ENCODE data around the gene GALK2. TPM values are rescaled to one million over a fixed set of nuclear protein-coding genes. Genes with fewer than 3 reads are reported as not detected.

GALK2 gene
- total and polyA plus RNA-seq, 2 of the 8 experiments (the other 6 are each of a cell fraction or from before 2014, with no cell fraction given) = 8.7 to 16.1 TPM

GRCh38 chr15:49189631-49190030 is 19.6 kb downstream of the GALK2 start (continued):
- TF ChIP-seq, protein P1, sequence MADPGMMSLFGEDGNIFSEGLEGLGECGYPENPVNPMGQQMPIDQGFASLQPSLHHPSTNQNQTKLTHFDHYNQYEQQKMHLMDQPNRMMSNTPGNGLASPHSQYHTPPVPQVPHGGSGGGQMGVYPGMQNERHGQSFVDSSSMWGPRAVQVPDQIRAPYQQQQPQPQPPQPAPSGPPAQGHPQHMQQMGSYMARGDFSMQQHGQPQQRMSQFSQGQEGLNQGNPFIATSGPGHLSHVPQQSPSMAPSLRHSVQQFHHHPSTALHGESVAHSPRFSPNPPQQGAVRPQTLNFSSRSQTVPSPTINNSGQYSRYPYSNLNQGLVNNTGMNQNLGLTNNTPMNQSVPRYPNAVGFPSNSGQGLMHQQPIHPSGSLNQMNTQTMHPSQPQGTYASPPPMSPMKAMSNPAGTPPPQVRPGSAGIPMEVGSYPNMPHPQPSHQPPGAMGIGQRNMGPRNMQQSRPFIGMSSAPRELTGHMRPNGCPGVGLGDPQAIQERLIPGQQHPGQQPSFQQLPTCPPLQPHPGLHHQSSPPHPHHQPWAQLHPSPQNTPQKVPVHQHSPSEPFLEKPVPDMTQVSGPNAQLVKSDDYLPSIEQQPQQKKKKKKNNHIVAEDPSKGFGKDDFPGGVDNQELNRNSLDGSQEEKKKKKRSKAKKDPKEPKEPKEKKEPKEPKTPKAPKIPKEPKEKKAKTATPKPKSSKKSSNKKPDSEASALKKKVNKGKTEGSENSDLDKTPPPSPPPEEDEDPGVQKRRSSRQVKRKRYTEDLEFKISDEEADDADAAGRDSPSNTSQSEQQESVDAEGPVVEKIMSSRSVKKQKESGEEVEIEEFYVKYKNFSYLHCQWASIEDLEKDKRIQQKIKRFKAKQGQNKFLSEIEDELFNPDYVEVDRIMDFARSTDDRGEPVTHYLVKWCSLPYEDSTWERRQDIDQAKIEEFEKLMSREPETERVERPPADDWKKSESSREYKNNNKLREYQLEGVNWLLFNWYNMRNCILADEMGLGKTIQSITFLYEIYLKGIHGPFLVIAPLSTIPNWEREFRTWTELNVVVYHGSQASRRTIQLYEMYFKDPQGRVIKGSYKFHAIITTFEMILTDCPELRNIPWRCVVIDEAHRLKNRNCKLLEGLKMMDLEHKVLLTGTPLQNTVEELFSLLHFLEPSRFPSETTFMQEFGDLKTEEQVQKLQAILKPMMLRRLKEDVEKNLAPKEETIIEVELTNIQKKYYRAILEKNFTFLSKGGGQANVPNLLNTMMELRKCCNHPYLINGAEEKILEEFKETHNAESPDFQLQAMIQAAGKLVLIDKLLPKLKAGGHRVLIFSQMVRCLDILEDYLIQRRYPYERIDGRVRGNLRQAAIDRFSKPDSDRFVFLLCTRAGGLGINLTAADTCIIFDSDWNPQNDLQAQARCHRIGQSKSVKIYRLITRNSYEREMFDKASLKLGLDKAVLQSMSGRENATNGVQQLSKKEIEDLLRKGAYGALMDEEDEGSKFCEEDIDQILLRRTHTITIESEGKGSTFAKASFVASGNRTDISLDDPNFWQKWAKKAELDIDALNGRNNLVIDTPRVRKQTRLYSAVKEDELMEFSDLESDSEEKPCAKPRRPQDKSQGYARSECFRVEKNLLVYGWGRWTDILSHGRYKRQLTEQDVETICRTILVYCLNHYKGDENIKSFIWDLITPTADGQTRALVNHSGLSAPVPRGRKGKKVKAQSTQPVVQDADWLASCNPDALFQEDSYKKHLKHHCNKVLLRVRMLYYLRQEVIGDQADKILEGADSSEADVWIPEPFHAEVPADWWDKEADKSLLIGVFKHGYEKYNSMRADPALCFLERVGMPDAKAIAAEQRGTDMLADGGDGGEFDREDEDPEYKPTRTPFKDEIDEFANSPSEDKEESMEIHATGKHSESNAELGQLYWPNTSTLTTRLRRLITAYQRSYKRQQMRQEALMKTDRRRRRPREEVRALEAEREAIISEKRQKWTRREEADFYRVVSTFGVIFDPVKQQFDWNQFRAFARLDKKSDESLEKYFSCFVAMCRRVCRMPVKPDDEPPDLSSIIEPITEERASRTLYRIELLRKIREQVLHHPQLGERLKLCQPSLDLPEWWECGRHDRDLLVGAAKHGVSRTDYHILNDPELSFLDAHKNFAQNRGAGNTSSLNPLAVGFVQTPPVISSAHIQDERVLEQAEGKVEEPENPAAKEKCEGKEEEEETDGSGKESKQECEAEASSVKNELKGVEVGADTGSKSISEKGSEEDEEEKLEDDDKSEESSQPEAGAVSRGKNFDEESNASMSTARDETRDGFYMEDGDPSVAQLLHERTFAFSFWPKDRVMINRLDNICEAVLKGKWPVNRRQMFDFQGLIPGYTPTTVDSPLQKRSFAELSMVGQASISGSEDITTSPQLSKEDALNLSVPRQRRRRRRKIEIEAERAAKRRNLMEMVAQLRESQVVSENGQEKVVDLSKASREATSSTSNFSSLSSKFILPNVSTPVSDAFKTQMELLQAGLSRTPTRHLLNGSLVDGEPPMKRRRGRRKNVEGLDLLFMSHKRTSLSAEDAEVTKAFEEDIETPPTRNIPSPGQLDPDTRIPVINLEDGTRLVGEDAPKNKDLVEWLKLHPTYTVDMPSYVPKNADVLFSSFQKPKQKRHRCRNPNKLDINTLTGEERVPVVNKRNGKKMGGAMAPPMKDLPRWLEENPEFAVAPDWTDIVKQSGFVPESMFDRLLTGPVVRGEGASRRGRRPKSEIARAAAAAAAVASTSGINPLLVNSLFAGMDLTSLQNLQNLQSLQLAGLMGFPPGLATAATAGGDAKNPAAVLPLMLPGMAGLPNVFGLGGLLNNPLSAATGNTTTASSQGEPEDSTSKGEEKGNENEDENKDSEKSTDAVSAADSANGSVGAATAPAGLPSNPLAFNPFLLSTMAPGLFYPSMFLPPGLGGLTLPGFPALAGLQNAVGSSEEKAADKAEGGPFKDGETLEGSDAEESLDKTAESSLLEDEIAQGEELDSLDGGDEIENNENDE (IDR thresholded peaks at IDR 0.05; ENCODE audit: insufficient replicate concordance, low read length) = no peak

All from H1 (cell line).